ENCODE data around the gene PRSS8. TPM values are rescaled to one million over a fixed set of nuclear protein-coding genes. Genes with fewer than 3 reads are reported as not detected.
"Not testable (repeated sequence)": the region's sequence is repeated elsewhere in the genome, so short reads cannot be mapped to it uniquely, and the experiment has no call there.

Gene PRSS8
- polyA plus RNA-seq, 3 donors = 0.15 TPM; not detected in 2

DNA sequence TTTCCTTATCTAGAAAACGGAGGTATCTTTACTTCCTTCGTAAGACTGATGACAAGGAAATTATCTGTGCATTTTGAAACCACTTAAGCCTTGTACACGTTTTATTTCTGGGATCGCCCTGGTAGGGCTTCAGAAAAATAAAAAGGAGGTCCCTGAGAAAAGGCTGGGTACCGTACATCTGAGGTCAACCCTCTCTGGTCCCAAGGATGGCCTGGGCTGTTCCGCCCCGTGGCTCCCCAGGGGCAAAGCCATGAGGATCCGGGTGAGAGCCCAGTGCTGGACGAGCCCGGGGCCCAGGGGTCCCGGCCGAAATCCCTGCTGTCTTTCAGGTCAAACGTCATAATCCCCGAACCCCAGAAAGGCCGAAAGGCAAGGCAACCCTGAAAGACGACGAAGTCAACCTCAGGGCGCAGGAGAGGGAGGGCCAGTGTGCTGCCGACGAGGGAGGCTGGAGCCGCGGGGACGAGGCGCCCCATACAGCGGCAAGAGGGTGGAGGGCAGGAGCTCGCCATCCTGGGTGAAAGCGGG lies 43.8 kb upstream of the PRSS8 start:
- peaks cover 22 to 23% of the 10 kb centered on the region in 2 donors for H3K36me3 Mint-ChIP-seq
- Histone ChIP-seq H3K9ac (ENCODE audit: insufficient read depth, low read length, poor library complexity, severe bottlenecking) (peak overlapping the region; percentile 89), H3K79me2 (ENCODE audit: insufficient read depth, low read length) (peaks cover 54% of the 10 kb centered on the region), H3K4me3 (replicated peaks in 1 of 3; ENCODE audit: low read depth in 2 of 3, low read length in 3 of 3) (peak overlapping the region; percentile 71 to 98 (median 95)), H3K27ac (ENCODE audit: low read depth in 1 of 2, low read length in 2 of 2) (peak overlapping the region; percentile 88 to 95), H3K4me2 (replicated peaks; ENCODE audit: extremely low read depth, low read length, poor library complexity, severe bottlenecking) (peak overlapping the region; percentile 99), H2AFZ (ENCODE audit: insufficient read depth, low read depth, low read length, poor library complexity, severe bottlenecking) (peak overlapping the region; percentile 94), H3K36me3 (replicated peaks in 1 of 2; ENCODE audit: control insufficient read depth in 1 of 2, insufficient read depth in 2 of 2, low read length in 2 of 2) (peaks cover 21 to 22% of the 10 kb centered on the region in 2 donors), H3K27me3 (ENCODE audit: control insufficient read depth in 2 of 2, insufficient read depth in 2 of 2, low read length in 2 of 2) (no peaks in the 10 kb centered on the region), H4K20me1 (ENCODE audit: insufficient read depth, low read length) (peaks cover 43% of the 10 kb centered on the region), H3K9me3 (replicated peaks in 1 of 2; ENCODE audit: control insufficient read depth in 1 of 2, insufficient read depth in 1 of 2, low read length in 2 of 2) (no peaks in the 10 kb centered on the region), H3K4me1 (ENCODE audit: control insufficient read depth in 1 of 2, insufficient read depth in 2 of 2, low read length in 2 of 2) (peaks cover 34 to 42% of the 10 kb centered on the region in 2 donors)
- DNase-seq = no peak
- TF ChIP-seq, protein P1, sequence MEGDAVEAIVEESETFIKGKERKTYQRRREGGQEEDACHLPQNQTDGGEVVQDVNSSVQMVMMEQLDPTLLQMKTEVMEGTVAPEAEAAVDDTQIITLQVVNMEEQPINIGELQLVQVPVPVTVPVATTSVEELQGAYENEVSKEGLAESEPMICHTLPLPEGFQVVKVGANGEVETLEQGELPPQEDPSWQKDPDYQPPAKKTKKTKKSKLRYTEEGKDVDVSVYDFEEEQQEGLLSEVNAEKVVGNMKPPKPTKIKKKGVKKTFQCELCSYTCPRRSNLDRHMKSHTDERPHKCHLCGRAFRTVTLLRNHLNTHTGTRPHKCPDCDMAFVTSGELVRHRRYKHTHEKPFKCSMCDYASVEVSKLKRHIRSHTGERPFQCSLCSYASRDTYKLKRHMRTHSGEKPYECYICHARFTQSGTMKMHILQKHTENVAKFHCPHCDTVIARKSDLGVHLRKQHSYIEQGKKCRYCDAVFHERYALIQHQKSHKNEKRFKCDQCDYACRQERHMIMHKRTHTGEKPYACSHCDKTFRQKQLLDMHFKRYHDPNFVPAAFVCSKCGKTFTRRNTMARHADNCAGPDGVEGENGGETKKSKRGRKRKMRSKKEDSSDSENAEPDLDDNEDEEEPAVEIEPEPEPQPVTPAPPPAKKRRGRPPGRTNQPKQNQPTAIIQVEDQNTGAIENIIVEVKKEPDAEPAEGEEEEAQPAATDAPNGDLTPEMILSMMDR (IDR thresholded peaks at IDR 0.05) = no peak
- peak overlapping the region; percentile 89 to 93 for H3K4me3 Mint-ChIP-seq
- intact Hi-C loops (cut with micrococcal nuclease) = loop anchor here in 1 of 2 donors (10.0 kb wide), 1 partner anchor 266 kb away; the partner anchor contains the start of gene ZNF843
- peak overlapping the region; percentile 97 to 100 (median 99) for H3K27ac Mint-ChIP-seq
- peaks cover 2 to 6% (median 5%) of the 10 kb centered on the region in 3 donors for H3K27me3 Mint-ChIP-seq (ENCODE audit: low read depth in 3 of 3)
- H3K9me3 Mint-ChIP-seq = peaks cover 0 to 3% (median 0%) of the 10 kb centered on the region in 7 donors
- H3K4me1 Mint-ChIP-seq = peaks cover 45% of the 10 kb centered on the region
- under 1% methylated on average over 25 of the region's 27 CpGs for WGBS (ENCODE audit: insufficient coverage)

DNA sequence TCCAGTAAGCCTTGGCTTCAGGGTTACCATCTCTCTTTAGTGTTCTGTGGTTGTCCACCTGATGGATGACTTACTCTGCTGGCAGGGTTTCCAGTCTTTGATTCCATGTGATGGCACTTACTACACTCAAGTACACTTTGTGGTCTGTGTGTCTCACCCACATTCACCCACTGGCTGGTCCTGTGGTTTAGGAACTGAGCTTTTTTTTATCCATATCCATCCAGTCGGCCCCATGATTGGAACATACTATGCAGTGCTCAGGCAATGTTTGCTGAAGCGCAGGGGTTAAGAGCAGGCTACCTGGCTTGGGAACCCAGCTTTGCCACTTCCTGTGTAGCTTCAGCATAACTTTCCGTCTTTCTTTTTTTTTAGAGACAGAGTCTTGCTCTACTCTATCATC lies 41.6 kb upstream of the PRSS8 start:
- Histone ChIP-seq H3K4me2 (replicated peaks; ENCODE audit: extremely low read depth, low read length, poor library complexity, severe bottlenecking) (no peak overlapping the region), H3K9ac (ENCODE audit: insufficient read depth, low read length, poor library complexity, severe bottlenecking) (no peak overlapping the region), H3K4me1 (ENCODE audit: control insufficient read depth in 1 of 2, insufficient read depth in 2 of 2, low read length in 2 of 2) (peaks cover 22 to 32% of the 10 kb centered on the region in 2 donors), H3K79me2 (ENCODE audit: insufficient read depth, low read length) (peaks cover 33% of the 10 kb centered on the region), H3K27me3 (ENCODE audit: control insufficient read depth in 2 of 2, insufficient read depth in 2 of 2, low read length in 2 of 2) (no peaks in the 10 kb centered on the region), H3K27ac (ENCODE audit: low read depth in 1 of 2, low read length in 2 of 2) (no peak overlapping the region), H2AFZ (ENCODE audit: insufficient read depth, low read depth, low read length, poor library complexity, severe bottlenecking) (peak overlapping the region; percentile 29), H4K20me1 (ENCODE audit: insufficient read depth, low read length) (peaks cover 22% of the 10 kb centered on the region), H3K36me3 (replicated peaks in 1 of 2; ENCODE audit: control insufficient read depth in 1 of 2, insufficient read depth in 2 of 2, low read length in 2 of 2) (peaks cover 0 to under 1% of the 10 kb centered on the region in 2 donors), H3K4me3 (replicated peaks in 1 of 3; ENCODE audit: low read depth in 2 of 3, low read length in 3 of 3) (no peak overlapping the region), H3K9me3 (replicated peaks in 1 of 2; ENCODE audit: control insufficient read depth in 1 of 2, insufficient read depth in 1 of 2, low read length in 2 of 2) (no peaks in the 10 kb centered on the region)
- Mint-ChIP-seq H3K27ac (peak overlapping the region in 1 of 7 donors; percentile 6), H3K36me3 (peaks cover 1 to 2% of the 10 kb centered on the region in 2 donors), H3K9me3 (peaks cover 0 to 3% (median 0%) of the 10 kb centered on the region in 7 donors), H3K4me3 (no peak overlapping the region), H3K27me3 (ENCODE audit: low read depth in 3 of 3) (peaks cover 2 to 8% (median 6%) of the 10 kb centered on the region in 3 donors), H3K4me1 (peaks cover 26% of the 10 kb centered on the region)
- TF ChIP-seq, protein P1 (IDR thresholded peaks at IDR 0.05) = no peak
- WGBS (ENCODE audit: insufficient coverage) = 0% methylated on average over 3 of the region's 3 CpGs
- DNase-seq = no peak
- intact Hi-C loops (cut with micrococcal nuclease) = loop anchor here in 1 of 2 donors (10.0 kb wide), 1 partner anchor 268 kb away; the partner anchor contains the start of gene ZNF843

DNA sequence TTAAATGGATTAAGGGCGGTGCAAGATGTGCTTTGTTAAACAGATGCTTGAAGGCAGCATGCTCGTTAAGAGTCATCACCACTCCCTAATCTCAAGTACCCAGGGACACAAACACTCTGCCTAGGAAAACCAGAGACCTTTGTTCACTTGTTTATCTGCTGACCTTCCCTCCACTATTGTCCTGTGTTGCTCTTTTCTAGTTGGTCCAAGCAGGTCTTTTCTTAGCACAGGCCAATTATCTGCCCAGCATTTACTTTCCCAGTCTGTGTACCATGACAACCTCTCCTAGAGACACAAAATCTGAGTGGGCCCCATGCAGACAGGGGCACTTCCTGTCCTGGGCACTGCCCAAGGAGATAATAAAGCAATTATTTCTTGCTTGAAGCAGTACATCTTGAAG lies 34.5 kb upstream of the PRSS8 start:
- H3K79me2 ChIP-seq (ENCODE audit: insufficient read depth, low read length); DNase-seq; H3K36me3 Mint-ChIP-seq; H2AFZ ChIP-seq (ENCODE audit: insufficient read depth, low read depth, low read length, poor library complexity, severe bottlenecking); H4K20me1 ChIP-seq (ENCODE audit: insufficient read depth, low read length); H3K4me2 ChIP-seq (replicated peaks; ENCODE audit: extremely low read depth, low read length, poor library complexity, severe bottlenecking); H3K9me3 Mint-ChIP-seq; H3K9me3 ChIP-seq (replicated peaks in 1 of 2; ENCODE audit: control insufficient read depth in 1 of 2, insufficient read depth in 1 of 2, low read length in 2 of 2); H3K36me3 ChIP-seq (replicated peaks in 1 of 2; ENCODE audit: control insufficient read depth in 1 of 2, insufficient read depth in 2 of 2, low read length in 2 of 2); H3K27me3 Mint-ChIP-seq (ENCODE audit: low read depth in 3 of 3); H3K4me3 ChIP-seq (replicated peaks in 1 of 3; ENCODE audit: low read depth in 2 of 3, low read length in 3 of 3); H3K4me1 Mint-ChIP-seq; H3K4me3 Mint-ChIP-seq; H3K27ac ChIP-seq (ENCODE audit: low read depth in 1 of 2, low read length in 2 of 2); H3K4me1 ChIP-seq (ENCODE audit: control insufficient read depth in 1 of 2, insufficient read depth in 2 of 2, low read length in 2 of 2); H3K9ac ChIP-seq (ENCODE audit: insufficient read depth, low read length, poor library complexity, severe bottlenecking); H3K27ac Mint-ChIP-seq; H3K27me3 ChIP-seq (ENCODE audit: control insufficient read depth in 2 of 2, insufficient read depth in 2 of 2, low read length in 2 of 2): not testable (repeated sequence)
- WGBS (ENCODE audit: insufficient coverage) = no CpG with 5 or more reads among the region's 2 CpGs
- intact Hi-C loops (cut with micrococcal nuclease) = loop anchor here in 1 of 2 donors (10.0 kb wide), 1 partner anchor 275 kb away; the partner anchor contains the start of gene ZNF843
